Ectodermal cell (in vitro differentiated cells): ENCODE results near the gene TMEM178B.
"Not testable (repeated sequence)": the region's sequence is repeated elsewhere in the genome, so short reads cannot be mapped to it uniquely, and the experiment has no call there.

ENCODE experiments used
- H3K27ac ChIP-seq: 2 replicates; pipeline ENCODE4 v1.7.0; 2013; ENCODE audit warnings: mild to moderate bottlenecking, low read depth, low read length; ENCODE audit not compliant: insufficient read depth, poor library complexity, severe bottlenecking
- H3K27me3 ChIP-seq: 2 replicates; pipeline ENCODE4 v1.7.0; 2013; ENCODE audit warnings: mild to moderate bottlenecking, low read length; ENCODE audit not compliant: insufficient read depth, control insufficient read depth, poor library complexity, severe bottlenecking
- H3K36me3 ChIP-seq: one replicate; pipeline ENCODE4 v1.7.0; 2013; ENCODE audit warnings: low read length; ENCODE audit not compliant: control insufficient read depth, insufficient read depth
- H3K4me1 ChIP-seq: one replicate; pipeline ENCODE4 v1.7.0; 2013; ENCODE audit warnings: low read length; ENCODE audit not compliant: control insufficient read depth, insufficient read depth
- H3K4me3 ChIP-seq: 2 replicates; pipeline ENCODE4 v1.7.0; 2013; ENCODE audit warnings: low read depth, low read length, control low read depth; ENCODE audit not compliant: insufficient read depth
- H3K9me3 ChIP-seq: 2 replicates; pipeline ENCODE4 v1.7.0; 2013; ENCODE audit warnings: mild to moderate bottlenecking, low read length, moderate library complexity; ENCODE audit not compliant: control insufficient read depth
- WGBS, 2 experiments: methylation state at CpG; one replicate each; pipeline ENCODE4 v1.1.7; 2013; ENCODE audit warnings: missing lambda C conversion rate in 2 of 2; 5-methylcytosine and 5-hydroxymethylcytosine counted together

Gene TMEM178B

DNA sequence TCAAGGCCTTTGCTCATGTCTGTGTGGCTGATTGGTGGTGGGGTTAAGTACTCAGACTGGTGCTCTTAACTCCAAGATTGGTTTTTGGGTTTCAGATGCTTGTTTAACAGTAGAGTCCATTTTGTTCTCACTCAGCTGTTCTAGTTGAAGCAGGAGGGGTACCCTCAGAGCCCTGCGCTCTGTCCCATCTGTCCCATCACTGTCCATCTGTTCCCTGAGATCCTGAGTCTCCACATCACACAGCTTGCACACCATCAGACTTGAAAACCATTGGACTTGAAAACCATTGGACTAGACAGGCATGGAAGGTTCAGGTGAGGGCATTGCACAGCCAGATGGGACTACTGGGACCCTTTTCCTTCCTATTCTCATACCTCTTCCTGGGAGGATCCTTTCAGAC is 39.3 kb downstream of the TMEM178B start:
- Histone ChIP-seq H3K4me3 (no peak overlapping the region), H3K4me1 (no peaks in the 10 kb centered on the region), H3K27me3 (no peaks in the 10 kb centered on the region), H3K9me3 (no peaks in the 10 kb centered on the region), H3K36me3 (no peaks in the 10 kb centered on the region), H3K27ac (no peak overlapping the region)
- WGBS, 2 experiments, result 90 to 97% methylated on average over 1 of the region's 1 CpG

DNA sequence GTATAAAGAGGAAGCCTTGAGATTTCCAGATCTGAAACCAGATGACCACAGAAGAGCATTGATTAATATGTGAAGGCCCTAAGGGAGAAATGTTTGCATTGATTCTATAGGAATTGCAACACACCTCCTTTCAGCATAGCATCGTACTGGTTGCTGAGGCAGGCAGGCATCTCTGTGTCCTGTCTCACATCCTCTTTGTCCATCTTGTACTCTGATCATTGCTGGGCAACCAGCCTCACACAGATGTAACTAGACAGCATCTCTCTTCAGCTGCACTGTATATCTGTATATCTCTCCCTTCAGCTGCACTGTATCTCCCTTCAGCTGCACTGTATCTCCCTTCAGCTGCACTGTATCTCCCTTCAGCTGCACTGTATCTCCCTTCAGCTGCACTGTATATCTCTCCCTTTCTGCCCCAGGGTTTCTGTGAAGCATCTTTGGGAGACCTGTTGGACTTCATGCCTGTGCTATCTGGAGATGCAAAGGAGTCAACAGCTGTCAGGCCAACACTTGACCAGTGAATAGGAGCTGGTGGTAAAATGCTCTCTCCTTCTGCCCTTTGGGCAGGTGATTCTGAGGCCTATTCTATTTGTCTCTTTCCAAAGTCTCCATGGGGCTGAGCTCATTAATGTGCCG is 40.3 kb downstream of the TMEM178B start:
- no peaks in the 10 kb centered on the region for H3K9me3 ChIP-seq
- H3K4me3 ChIP-seq, result no peak overlapping the region
- H3K36me3 ChIP-seq, result no peaks in the 10 kb centered on the region
- no peak overlapping the region for H3K27ac ChIP-seq
- WGBS, 2 experiments, result 93 to 98% methylated on average over 2 of the region's 2 CpGs
- H3K27me3 ChIP-seq, result no peaks in the 10 kb centered on the region
- H3K4me1 ChIP-seq, result no peaks in the 10 kb centered on the region

GRCh38 chr7:141115965-141116364 is 42.1 kb downstream of the TMEM178B start:
- Histone ChIP-seq H3K4me3 (no peak overlapping the region), H3K27ac (no peak overlapping the region), H3K36me3 (no peaks in the 10 kb centered on the region), H3K9me3 (no peaks in the 10 kb centered on the region), H3K27me3 (no peaks in the 10 kb centered on the region), H3K4me1 (no peaks in the 10 kb centered on the region)
- 87 to 93% methylated on average over 3 of the region's 3 CpGs for WGBS, 2 experiments

GRCh38 chr7:141116661-141117060 is 42.8 kb downstream of the TMEM178B start:
- H3K27ac ChIP-seq, H3K9me3 ChIP-seq, H3K36me3 ChIP-seq, H3K27me3 ChIP-seq, H3K4me1 ChIP-seq, H3K4me3 ChIP-seq: not testable (repeated sequence)
- WGBS, 2 experiments, result 86 to 100% methylated on average over 2 of the region's 2 CpGs

DNA sequence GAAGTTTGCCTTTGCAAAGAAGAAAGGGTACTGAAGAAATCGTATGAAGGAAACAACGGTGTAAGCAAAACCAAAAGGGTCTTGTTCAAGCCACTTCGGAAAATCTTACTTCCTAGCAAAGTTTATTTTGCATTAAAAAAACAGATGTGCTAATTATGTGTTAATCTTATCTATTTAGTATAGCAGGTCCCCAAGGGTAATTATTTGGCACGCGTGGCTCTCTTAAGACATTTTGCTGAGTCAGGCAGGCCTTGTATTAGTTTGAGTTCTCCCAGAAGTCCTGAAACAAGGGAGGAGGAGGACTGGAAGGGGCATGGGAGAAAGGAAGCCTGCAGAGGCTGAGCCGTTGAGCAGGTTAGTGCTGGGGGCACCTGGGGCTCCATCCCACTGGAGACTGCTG is 44.9 kb downstream of the TMEM178B start:
- WGBS, 2 experiments, result 90 to 91% methylated on average over 6 of the region's 6 CpGs
- Histone ChIP-seq H3K36me3 (no peaks in the 10 kb centered on the region), H3K9me3 (no peaks in the 10 kb centered on the region), H3K27me3 (no peaks in the 10 kb centered on the region), H3K4me1 (no peaks in the 10 kb centered on the region), H3K4me3 (no peak overlapping the region), H3K27ac (no peak overlapping the region)

DNA sequence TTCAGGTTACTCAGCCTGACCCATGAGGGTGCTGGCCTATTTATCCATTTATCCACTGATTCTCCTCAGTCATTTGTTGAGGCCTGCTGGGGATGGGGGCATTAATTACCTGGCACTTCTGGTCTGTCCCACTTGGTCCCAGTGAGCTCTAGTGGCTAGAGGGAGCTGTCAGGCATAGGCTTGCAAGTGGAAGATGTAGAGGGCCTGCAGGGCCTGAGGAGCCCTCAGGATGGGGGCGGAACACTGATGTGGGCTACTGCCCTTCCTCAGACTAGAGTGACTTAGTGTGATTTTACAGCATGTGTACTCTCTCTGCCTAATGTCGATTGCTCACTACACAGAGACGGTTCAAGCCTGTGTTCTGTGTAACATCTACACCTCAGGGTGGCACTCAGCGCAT is 45.3 kb downstream of the TMEM178B start:
- Histone ChIP-seq H3K9me3 (no peaks in the 10 kb centered on the region), H3K27me3 (no peaks in the 10 kb centered on the region), H3K4me3 (no peak overlapping the region), H3K27ac (no peak overlapping the region), H3K36me3 (no peaks in the 10 kb centered on the region), H3K4me1 (no peaks in the 10 kb centered on the region)
- 95% methylated on average over 4 of the region's 4 CpGs for WGBS, 2 experiments

GRCh38 chr7:141122736-141123135 is 48.9 kb downstream of the TMEM178B start:
- Histone ChIP-seq H3K36me3 (no peaks in the 10 kb centered on the region), H3K27me3 (no peaks in the 10 kb centered on the region), H3K4me1 (no peaks in the 10 kb centered on the region), H3K4me3 (no peak overlapping the region), H3K27ac (no peak overlapping the region), H3K9me3 (no peaks in the 10 kb centered on the region)
- 88 to 97% methylated on average over 2 of the region's 2 CpGs for WGBS, 2 experiments

DNA sequence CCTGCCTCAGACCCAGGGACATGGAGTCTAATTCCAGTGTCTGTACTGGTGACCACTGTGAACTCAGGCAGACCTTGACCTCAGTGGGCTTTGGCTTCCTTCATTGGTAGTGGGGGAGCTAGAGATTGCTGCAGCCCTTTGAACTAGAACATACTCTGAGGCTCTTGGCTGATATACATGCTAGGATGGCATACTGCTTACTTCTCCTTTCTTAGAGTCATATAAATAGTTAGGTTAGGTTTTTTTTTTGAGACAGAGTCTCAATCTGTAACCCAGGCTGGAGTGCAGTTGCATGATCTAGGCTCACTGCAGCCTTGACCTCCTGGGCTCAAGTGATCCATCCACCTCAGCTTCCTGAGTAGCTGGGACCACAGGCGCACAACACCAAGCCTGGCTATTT is 49.7 kb downstream of the TMEM178B start:
- 94 to 97% methylated on average over 1 of the region's 1 CpG for WGBS, 2 experiments

DNA sequence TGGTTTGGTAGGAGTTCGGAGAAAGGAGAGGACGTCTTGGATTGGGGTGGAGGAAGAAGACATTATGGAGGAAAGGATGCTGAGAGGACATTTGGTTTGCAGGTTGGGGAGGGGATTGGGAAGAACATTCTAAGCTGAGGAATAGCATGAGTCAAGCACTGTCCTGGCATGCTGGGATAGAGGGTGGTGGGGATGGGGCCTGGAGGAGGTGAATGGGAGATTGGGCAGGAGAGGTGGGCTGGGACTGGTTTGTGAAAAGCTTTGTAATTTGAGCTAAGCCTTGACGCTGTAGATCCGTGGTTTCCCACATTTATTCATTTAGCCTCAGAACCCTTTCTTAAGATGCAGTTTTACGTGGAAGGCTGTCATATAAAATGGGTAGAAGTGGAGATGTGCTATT is 52.2 kb downstream of the TMEM178B start:
- Histone ChIP-seq H3K4me3 (no peak overlapping the region), H3K36me3 (no peaks in the 10 kb centered on the region), H3K4me1 (no peaks in the 10 kb centered on the region), H3K9me3 (no peaks in the 10 kb centered on the region), H3K27ac (no peak overlapping the region), H3K27me3 (no peaks in the 10 kb centered on the region)
- WGBS, 2 experiments, result 89 to 92% methylated on average over 2 to 5 of the region's 5 CpGs

More for the DNA sequence above, 49.7 kb downstream of the TMEM178B start:
- no peaks in the 10 kb centered on the region for H3K36me3 ChIP-seq
- H3K4me3 ChIP-seq, result no peak overlapping the region
- H3K27me3 ChIP-seq, result no peaks in the 10 kb centered on the region
- H3K4me1 ChIP-seq, result no peaks in the 10 kb centered on the region
- H3K27ac ChIP-seq, result no peak overlapping the region
- no peaks in the 10 kb centered on the region for H3K9me3 ChIP-seq

DNA sequence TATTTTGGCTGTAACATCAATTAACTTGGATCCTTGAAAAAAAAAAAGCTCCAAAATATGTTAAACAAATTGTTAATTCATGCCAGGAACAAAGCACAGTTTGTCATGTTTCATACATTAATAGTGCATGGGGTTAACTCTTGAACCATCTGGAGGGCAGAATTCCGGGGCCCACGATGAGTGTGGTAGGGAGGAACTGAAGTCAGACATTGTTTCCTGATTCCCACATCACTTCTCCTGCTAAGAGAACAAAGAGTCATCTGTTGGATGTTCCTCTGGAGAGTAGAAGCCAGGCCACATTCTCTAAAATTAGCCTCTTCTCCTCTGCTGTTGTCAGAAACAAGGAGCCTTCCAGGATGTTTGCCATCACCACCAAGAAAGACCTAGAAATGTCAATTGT is 54.6 kb downstream of the TMEM178B start:
- H3K36me3 ChIP-seq, result no peaks in the 10 kb centered on the region
- 89 to 92% methylated on average over 2 of the region's 2 CpGs for WGBS, 2 experiments
- H3K9me3 ChIP-seq, result no peaks in the 10 kb centered on the region
- H3K4me1 ChIP-seq, result no peaks in the 10 kb centered on the region
- no peaks in the 10 kb centered on the region for H3K27me3 ChIP-seq
- H3K4me3 ChIP-seq, result no peak overlapping the region
- H3K27ac ChIP-seq, result no peak overlapping the region

GRCh38 chr7:141128931-141129330 is 55.1 kb downstream of the TMEM178B start:
- Histone ChIP-seq H3K4me1 (no peaks in the 10 kb centered on the region), H3K36me3 (no peaks in the 10 kb centered on the region), H3K9me3 (no peaks in the 10 kb centered on the region), H3K27ac (no peak overlapping the region), H3K4me3 (no peak overlapping the region), H3K27me3 (no peaks in the 10 kb centered on the region)
- WGBS, 2 experiments, result 92% methylated on average over 2 of the region's 2 CpGs
